Eye (tissue), 1 donor: ENCODE results near the gene NANOS1.
"Not testable (repeated sequence)": the region's sequence is repeated elsewhere in the genome, so short reads cannot be mapped to it uniquely, and the experiment has no call there.

Source experiments
- DNase-seq: peaks from one replicate; pipeline ENCODE4 v3.0.0-alpha.2; 2015

The NANOS1 gene

GRCh38 chr10:119020627-119020946, 8.9 kb upstream of the NANOS1 start:
- DNase-seq, result no peak

- peak; percentile 11 for DNase-seq
These were observed 6.5 kb upstream of the NANOS1 start for GRCh38 chr10:119022846-119023552.

GRCh38 chr10:119023553-119023868, 6.0 kb upstream of the NANOS1 start:
- no peak for DNase-seq

DNA sequence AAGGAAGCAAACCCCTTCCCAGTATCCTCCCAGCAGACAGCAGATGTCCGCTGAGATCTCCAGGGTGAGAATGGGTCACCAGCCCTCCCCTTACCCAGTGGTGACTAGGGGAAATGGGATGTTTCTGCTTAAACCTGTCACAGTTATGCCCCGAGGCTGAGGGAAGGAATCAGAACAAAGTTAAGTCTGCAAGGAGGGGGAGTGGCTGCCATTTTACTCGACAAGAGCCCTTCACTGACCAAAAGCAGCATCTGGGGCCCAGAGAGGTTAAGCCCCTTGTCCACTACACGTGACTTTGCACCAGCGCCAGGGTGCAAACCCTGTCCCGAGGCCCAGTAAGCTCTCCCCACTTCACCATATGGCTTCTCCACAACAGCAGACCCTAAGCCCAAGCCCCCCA, 4.6 kb upstream of the NANOS1 start:
- no peak for DNase-seq

DNA sequence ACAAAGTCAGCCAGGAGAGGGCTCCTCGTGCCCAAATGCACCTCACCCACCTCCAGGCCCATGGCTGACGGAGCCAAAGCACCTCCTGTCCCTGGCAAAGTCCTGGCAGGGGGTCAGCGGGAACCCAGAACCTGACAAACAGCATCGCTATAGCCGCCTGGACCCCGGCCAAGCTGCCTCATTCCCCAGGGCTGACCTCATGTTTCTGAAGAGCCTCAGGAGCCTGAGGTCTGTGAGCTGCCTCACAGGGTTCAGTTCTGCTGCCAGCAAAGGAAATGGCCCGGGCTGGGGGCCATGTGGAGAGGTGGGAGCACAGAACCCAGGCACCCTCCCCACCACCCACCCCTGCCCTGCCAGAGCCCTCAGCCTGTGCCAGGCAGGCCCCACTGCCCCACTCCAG, 4.2 kb upstream of the NANOS1 start:
- DNase-seq, result peak; percentile 24

DNA sequence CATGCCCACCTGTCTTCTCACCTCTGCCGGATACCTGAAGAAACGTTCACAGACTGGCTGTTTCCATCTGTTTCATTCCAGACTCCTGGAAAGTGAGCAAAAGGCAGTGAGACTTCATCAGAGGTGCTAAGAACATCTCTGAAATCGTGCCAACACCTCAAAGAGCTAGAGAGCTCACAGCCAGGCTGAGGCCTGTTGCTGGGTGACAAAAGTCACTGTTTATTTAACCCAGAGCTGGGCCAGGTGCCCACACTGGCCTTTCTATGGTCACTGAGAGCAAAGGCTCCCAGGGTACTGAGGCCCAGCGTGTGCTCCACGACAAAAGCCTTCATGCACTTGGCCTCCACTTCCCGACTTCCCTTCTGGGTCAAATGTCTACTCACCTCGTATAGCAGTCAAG, 3.7 kb upstream of the NANOS1 start:
- no peak for DNase-seq

DNA sequence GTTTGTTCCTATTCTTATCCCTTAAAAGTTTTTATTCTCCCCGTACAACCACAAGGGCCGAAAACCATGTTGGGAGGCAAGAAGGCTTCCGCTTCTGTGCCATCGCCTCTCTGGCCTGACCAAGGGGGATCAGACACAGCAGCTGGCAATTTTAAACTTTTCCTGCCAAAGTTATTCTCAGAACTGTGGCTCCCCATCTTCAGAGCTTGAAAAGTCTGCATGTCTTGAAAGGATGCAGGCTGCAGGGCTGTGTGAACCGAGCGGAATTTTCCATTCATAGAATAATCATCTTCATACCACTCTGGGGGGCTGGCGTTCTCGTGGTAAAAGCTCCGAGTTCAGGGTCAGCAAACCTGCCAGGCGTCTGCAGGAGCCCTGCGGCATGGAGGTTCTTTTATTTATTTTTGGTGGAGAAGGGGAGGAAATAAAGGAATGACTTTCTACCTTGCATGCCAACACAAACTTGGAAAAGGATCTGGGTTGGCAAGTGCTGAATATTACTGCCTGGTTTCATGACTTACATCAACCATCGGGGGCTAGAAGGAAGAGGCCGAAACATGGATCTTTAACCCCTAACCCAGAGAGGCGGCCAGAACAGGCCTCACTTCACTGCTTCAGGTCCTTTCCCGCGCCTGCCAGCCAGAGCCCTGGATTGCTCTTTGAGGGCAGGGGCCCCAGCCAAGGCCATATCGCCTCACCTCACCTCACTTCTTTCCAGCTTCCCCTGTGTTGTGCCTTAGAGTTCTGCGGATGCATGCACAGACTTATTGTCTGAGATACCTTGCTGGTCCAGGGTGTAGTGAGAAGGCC, 3.0 kb upstream of the NANOS1 start:
- DNase-seq, result no peak

DNA sequence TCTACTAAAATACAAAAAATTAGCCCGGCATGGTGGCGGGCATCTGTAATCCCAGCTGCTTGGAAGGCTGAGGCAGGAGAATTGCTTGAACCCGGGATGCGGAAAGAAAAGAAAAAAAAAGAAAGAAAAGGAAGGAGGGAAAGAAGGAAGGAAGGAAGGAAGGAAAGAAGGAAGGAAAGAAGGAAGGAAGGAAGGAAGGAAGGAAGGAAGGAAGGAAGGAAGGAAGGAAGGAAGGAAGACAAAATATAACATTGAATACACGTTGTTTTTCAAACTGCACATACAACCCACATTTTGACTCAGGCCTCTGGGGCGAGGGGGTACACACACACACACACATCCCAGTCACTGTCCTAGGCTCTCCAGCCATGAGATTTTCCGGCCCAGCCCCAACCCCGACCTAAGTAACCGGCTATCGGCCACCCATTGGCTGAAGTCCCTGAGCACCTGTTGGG, 1.0 kb upstream of the NANOS1 start:
- not testable (repeated sequence) for DNase-seq

- DNase-seq, result peak; percentile 96
These were observed 458 bp upstream of the NANOS1 start for GRCh38 chr10:119028900-119029612.

GRCh38 chr10:119030421-119031250, 1.1 kb downstream of the NANOS1 start:
- DNase-seq, result peak; percentile 73

- peak; percentile 8 for DNase-seq
These were observed 2.1 kb downstream of the NANOS1 start for GRCh38 chr10:119031496-119032059.

GRCh38 chr10:119039161-119039560, 9.6 kb downstream of the NANOS1 start:
- DNase-seq, result no peak

GRCh38 chr10:119041326-119041725, 11.8 kb downstream of the NANOS1 start:
- no peak for DNase-seq

GRCh38 chr10:119042169-119042568, 12.7 kb downstream of the NANOS1 start:
- DNase-seq, result no peak

- no peak for DNase-seq
These were observed 16.0 kb downstream of the NANOS1 start for GRCh38 chr10:119045561-119045960.

DNA sequence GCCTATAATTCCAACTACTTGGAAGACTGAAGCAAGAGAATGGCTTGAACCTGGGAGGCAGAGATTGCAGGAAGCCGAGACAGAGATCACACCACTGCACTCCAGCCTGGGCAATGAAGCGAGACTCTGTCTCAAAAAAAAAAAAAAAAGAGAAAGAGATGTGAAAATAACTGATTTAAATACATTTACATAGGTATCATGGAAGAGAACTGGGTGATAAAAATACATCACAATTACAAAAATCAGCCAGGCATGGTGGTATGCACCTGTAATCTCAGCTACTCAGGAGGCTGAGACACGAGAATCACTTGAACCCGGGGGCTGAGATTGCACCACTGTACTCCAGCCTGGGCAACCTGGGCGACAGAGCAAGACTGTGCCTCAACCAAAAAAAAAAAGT, 19.8 kb downstream of the NANOS1 start:
- no peak for DNase-seq

GRCh38 chr10:119049777-119050176, 20.3 kb downstream of the NANOS1 start:
- no peak for DNase-seq

DNA sequence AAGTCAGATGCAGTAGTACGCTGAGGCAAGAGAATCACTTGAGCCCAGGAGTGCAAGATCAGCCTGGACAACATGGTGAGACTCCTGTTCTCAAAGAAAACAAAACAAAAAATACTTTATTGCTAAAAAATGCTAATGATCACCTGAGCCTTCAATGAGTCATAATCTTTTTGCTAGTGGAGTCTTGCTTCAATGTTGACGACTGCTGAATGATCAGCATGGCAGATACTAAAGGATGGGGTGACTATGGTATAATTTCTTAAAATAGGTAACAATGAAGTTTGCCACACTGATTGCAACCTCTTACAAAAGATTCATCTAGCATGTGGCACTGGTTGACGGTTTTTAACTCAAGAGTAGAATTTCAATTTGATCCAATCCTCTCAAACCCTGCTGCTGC, 22.3 kb downstream of the NANOS1 start:
- no peak for DNase-seq

GRCh38 chr10:119055472-119055871, 26.0 kb downstream of the NANOS1 start:
- no peak for DNase-seq

DNA sequence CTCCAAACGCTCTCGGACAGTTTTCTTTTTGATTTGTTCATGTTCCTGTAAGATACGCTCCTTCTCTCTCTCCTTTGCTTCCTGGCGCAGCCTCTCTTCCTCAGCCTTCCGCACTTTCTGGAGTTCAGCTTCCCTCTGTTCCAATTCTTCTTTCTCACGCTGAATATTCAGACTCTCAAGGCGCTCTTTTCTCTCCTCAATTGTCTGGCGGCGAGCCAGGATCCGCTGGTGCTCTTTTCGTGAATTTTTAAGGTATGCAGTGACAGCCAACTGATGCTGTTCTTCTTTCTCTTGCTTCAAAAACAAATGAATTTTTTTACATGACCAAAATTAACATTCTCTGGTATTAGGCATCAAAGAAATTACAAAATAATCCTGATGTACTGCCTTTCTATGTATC, 28.5 kb downstream of the NANOS1 start:
- DNase-seq, result no peak

DNA sequence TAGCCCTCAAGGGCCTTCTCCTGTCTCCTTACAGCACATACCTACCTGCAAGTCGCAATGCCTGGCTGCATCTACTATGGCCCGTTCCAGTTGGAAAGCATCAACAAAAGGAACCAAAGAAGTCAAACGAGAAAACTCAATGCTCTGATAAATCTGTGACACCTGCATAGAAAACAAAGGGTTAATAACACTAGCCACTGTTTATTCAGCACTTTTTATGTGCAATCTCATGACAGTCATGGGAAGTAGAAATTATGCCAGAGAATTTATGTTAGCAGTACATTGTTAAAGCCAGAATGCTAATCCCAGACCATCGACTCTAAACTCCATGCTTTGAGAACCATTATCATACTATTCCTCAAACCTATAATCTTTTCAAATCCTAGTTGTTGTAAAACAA, 30.0 kb downstream of the NANOS1 start:
- DNase-seq, result no peak

- DNase-seq, result no peak
These were observed 30.6 kb downstream of the NANOS1 start for GRCh38 chr10:119060107-119060506.

DNA sequence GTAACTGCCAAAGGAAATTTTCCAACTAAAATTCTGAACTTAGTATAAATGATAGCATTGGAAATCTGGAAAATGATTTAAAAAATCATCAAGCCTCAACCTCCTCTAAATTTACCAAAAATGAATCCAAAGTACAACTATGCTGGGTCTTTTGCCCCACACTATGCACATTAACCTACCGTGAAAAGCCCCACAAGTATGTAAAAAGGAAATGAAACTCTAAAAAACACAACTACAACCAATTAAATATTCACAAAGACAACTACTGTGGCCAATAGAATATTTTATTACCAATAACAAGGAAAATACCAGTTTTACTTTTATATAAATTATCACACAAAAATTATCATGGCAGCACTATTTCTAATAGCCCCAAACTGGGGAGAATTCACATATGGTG, 31.8 kb downstream of the NANOS1 start:
- DNase-seq, result no peak
